ENCODE data around the gene ALX3.

ALX3 gene

GRCh38 chr1:110070671-110071242, at the start of gene ALX3:
ALX3 (minus strand) TSS chr1:110070672; CDS start chr1:110070612, 60 bp downstream.
- Histone ChIP-seq H3K27ac (ENCODE audit: low read depth, low read length) (no peak within 1 kb of the TSS), H3K9me3 (ENCODE audit: control insufficient read depth, insufficient read depth, low read depth, low read length) (no peaks in the 10 kb centered on the region), H3K4me1 (ENCODE audit: control insufficient read depth, insufficient read depth, low read length) (peaks cover 32% of the 10 kb centered on the region), H3K9ac (ENCODE audit: low read length) (peak within 1 kb of the TSS; percentile 38), H3K27me3 (ENCODE audit: control insufficient read depth, insufficient read depth, low read length) (peaks cover 99% of the 10 kb centered on the region), H3K36me3 (ENCODE audit: control insufficient read depth, insufficient read depth, low read length) (no peaks in the 10 kb centered on the region), H3K4me3 (ENCODE audit: low read depth, low read length) (peak within 1 kb of the TSS; percentile 54)

- Histone ChIP-seq H3K9ac (ENCODE audit: low read length) (no peak overlapping the region), H3K4me1 (ENCODE audit: control insufficient read depth, insufficient read depth, low read length) (no peaks in the 10 kb centered on the region), H3K27ac (ENCODE audit: low read depth, low read length) (no peak overlapping the region), H3K27me3 (ENCODE audit: control insufficient read depth, insufficient read depth, low read length) (peaks cover 7% of the 10 kb centered on the region; the same call in 1 of the 2 replicates), H3K9me3 (ENCODE audit: control insufficient read depth, insufficient read depth, low read depth, low read length) (peaks cover 14% of the 10 kb centered on the region), H3K4me3 (ENCODE audit: low read depth, low read length) (no peak overlapping the region), H3K36me3 (ENCODE audit: control insufficient read depth, insufficient read depth, low read length) (no peaks in the 10 kb centered on the region)
Measured at GRCh38 chr1:110119843-110120242, 49.4 kb upstream of the ALX3 start.

- H3K27ac ChIP-seq (ENCODE audit: low read depth, low read length): no peak overlapping the region
- H3K9ac ChIP-seq (ENCODE audit: low read length): no peak overlapping the region
- no peaks in the 10 kb centered on the region for H3K4me1 ChIP-seq (ENCODE audit: control insufficient read depth, insufficient read depth, low read length)
- H3K4me3 ChIP-seq (ENCODE audit: low read depth, low read length): no peak overlapping the region
- peaks cover 11% of the 10 kb centered on the region; the same call in 1 of the 2 replicates for H3K27me3 ChIP-seq (ENCODE audit: control insufficient read depth, insufficient read depth, low read length)
- peaks cover 10% of the 10 kb centered on the region for H3K9me3 ChIP-seq (ENCODE audit: control insufficient read depth, insufficient read depth, low read depth, low read length)
- no peaks in the 10 kb centered on the region for H3K36me3 ChIP-seq (ENCODE audit: control insufficient read depth, insufficient read depth, low read length)
Measured at GRCh38 chr1:110118636-110119396, 48.3 kb upstream of the ALX3 start.

- Histone ChIP-seq H3K9me3 (ENCODE audit: control insufficient read depth, insufficient read depth, low read depth, low read length) (no peaks in the 10 kb centered on the region), H3K4me3 (ENCODE audit: low read depth, low read length) (no peak overlapping the region), H3K27ac (ENCODE audit: low read depth, low read length) (no peak overlapping the region), H3K36me3 (ENCODE audit: control insufficient read depth, insufficient read depth, low read length) (no peaks in the 10 kb centered on the region), H3K9ac (ENCODE audit: low read length) (no peak overlapping the region), H3K27me3 (ENCODE audit: control insufficient read depth, insufficient read depth, low read length) (peaks cover 30% of the 10 kb centered on the region), H3K4me1 (ENCODE audit: control insufficient read depth, insufficient read depth, low read length) (no peaks in the 10 kb centered on the region)
Measured at GRCh38 chr1:110114784-110115183, 44.3 kb upstream of the ALX3 start.

GRCh38 chr1:110114173-110114572, 43.7 kb upstream of the ALX3 start:
- Histone ChIP-seq H3K27ac (ENCODE audit: low read depth, low read length) (no peak overlapping the region), H3K36me3 (ENCODE audit: control insufficient read depth, insufficient read depth, low read length) (no peaks in the 10 kb centered on the region), H3K27me3 (ENCODE audit: control insufficient read depth, insufficient read depth, low read length) (peaks cover 32% of the 10 kb centered on the region), H3K9ac (ENCODE audit: low read length) (no peak overlapping the region), H3K4me1 (ENCODE audit: control insufficient read depth, insufficient read depth, low read length) (no peaks in the 10 kb centered on the region), H3K4me3 (ENCODE audit: low read depth, low read length) (no peak overlapping the region), H3K9me3 (ENCODE audit: control insufficient read depth, insufficient read depth, low read depth, low read length) (no peaks in the 10 kb centered on the region)

GRCh38 chr1:110113551-110113950, 43.1 kb upstream of the ALX3 start:
- H3K27ac ChIP-seq (ENCODE audit: low read depth, low read length): no peak overlapping the region
- H3K9ac ChIP-seq (ENCODE audit: low read length): no peak overlapping the region
- H3K4me3 ChIP-seq (ENCODE audit: low read depth, low read length): no peak overlapping the region
- H3K27me3 ChIP-seq (ENCODE audit: control insufficient read depth, insufficient read depth, low read length): peaks cover 32% of the 10 kb centered on the region
- no peaks in the 10 kb centered on the region for H3K36me3 ChIP-seq (ENCODE audit: control insufficient read depth, insufficient read depth, low read length)
- no peaks in the 10 kb centered on the region for H3K9me3 ChIP-seq (ENCODE audit: control insufficient read depth, insufficient read depth, low read depth, low read length)
- H3K4me1 ChIP-seq (ENCODE audit: control insufficient read depth, insufficient read depth, low read length): no peaks in the 10 kb centered on the region

- Histone ChIP-seq H3K27me3 (ENCODE audit: control insufficient read depth, insufficient read depth, low read length) (peaks cover 32% of the 10 kb centered on the region), H3K4me3 (ENCODE audit: low read depth, low read length) (no peak overlapping the region), H3K36me3 (ENCODE audit: control insufficient read depth, insufficient read depth, low read length) (no peaks in the 10 kb centered on the region), H3K4me1 (ENCODE audit: control insufficient read depth, insufficient read depth, low read length) (no peaks in the 10 kb centered on the region), H3K9ac (ENCODE audit: low read length) (no peak overlapping the region), H3K27ac (ENCODE audit: low read depth, low read length) (no peak overlapping the region), H3K9me3 (ENCODE audit: control insufficient read depth, insufficient read depth, low read depth, low read length) (no peaks in the 10 kb centered on the region)
Measured at GRCh38 chr1:110112656-110113055, 42.2 kb upstream of the ALX3 start.

- Histone ChIP-seq H3K27me3 (ENCODE audit: control insufficient read depth, insufficient read depth, low read length) (peaks cover 32% of the 10 kb centered on the region), H3K9me3 (ENCODE audit: control insufficient read depth, insufficient read depth, low read depth, low read length) (no peaks in the 10 kb centered on the region)
Measured at GRCh38 chr1:110112143-110112542, 41.7 kb upstream of the ALX3 start, which contains the start of gene UBL4B. UBL4B (plus strand) TSS chr1:110112443; CDS start chr1:110112535, 92 bp downstream.

GRCh38 chr1:110111081-110111480, 40.6 kb upstream of the ALX3 start:
- H3K27me3 ChIP-seq (ENCODE audit: control insufficient read depth, insufficient read depth, low read length): peaks cover 32% of the 10 kb centered on the region
- H3K4me1 ChIP-seq (ENCODE audit: control insufficient read depth, insufficient read depth, low read length): no peaks in the 10 kb centered on the region
- no peaks in the 10 kb centered on the region for H3K9me3 ChIP-seq (ENCODE audit: control insufficient read depth, insufficient read depth, low read depth, low read length)
- H3K27ac ChIP-seq (ENCODE audit: low read depth, low read length): no peak overlapping the region
- no peak overlapping the region for H3K9ac ChIP-seq (ENCODE audit: low read length)
- no peak overlapping the region for H3K4me3 ChIP-seq (ENCODE audit: low read depth, low read length)
- no peaks in the 10 kb centered on the region for H3K36me3 ChIP-seq (ENCODE audit: control insufficient read depth, insufficient read depth, low read length)

More at GRCh38 chr1:110112143-110112542, 41.7 kb upstream of the ALX3 start, which contains the start of gene UBL4B:
- Histone ChIP-seq H3K9ac (ENCODE audit: low read length) (no peak within 1 kb of the TSS), H3K27ac (ENCODE audit: low read depth, low read length) (no peak within 1 kb of the TSS), H3K4me1 (ENCODE audit: control insufficient read depth, insufficient read depth, low read length) (no peaks in the 10 kb centered on the region), H3K36me3 (ENCODE audit: control insufficient read depth, insufficient read depth, low read length) (no peaks in the 10 kb centered on the region), H3K4me3 (ENCODE audit: low read depth, low read length) (no peak within 1 kb of the TSS)

GRCh38 chr1:110107867-110108469, 37.5 kb upstream of the ALX3 start:
- H3K27me3 ChIP-seq (ENCODE audit: control insufficient read depth, insufficient read depth, low read length): peaks cover 26% of the 10 kb centered on the region
- H3K4me3 ChIP-seq (ENCODE audit: low read depth, low read length): no peak overlapping the region
- H3K27ac ChIP-seq (ENCODE audit: low read depth, low read length): no peak overlapping the region
- no peaks in the 10 kb centered on the region for H3K9me3 ChIP-seq (ENCODE audit: control insufficient read depth, insufficient read depth, low read depth, low read length)
- no peak overlapping the region for H3K9ac ChIP-seq (ENCODE audit: low read length)
- peaks cover 5% of the 10 kb centered on the region; the same call in 1 of the 2 replicates for H3K4me1 ChIP-seq (ENCODE audit: control insufficient read depth, insufficient read depth, low read length)
- no peaks in the 10 kb centered on the region for H3K36me3 ChIP-seq (ENCODE audit: control insufficient read depth, insufficient read depth, low read length)
